Esophagus squamous epithelium (tissue), 4 donors: ENCODE results near the gene CACHD1.

Experiments
- CTCF ChIP-seq, 6 experiments: fragments of 450-650 bp in 4 of 6; fragments of 200-600 bp in 2 of 6; sonication (generic) in 2 of 6; IDR thresholded peaks; one replicate each; pipeline ENCODE4 v1.5.1; 2016 to 2019; ENCODE audit warnings: antibody characterized with exemption in 6 of 6, mild to moderate bottlenecking in 4 of 6, moderate library complexity in 4 of 6
- POLR2A ChIP-seq, 4 donors: fragments of 450-650 bp; IDR thresholded peaks; one replicate each; pipeline ENCODE4 v1.6.1; 2017; ENCODE audit warnings: antibody characterized with exemption in 4 of 4, mild to moderate bottlenecking in 4 of 4, moderate library complexity in 3 of 4

- no peak for TF ChIP-seq CTCF (IDR thresholded peaks at IDR 0.05)
- TF ChIP-seq POLR2A (IDR thresholded peaks at IDR 0.05) = no peak
Observed at GRCh38 chr1:64575881-64576676, 106.2 kb downstream of the CACHD1 start.
